CD4-positive, alpha-beta T cell (primary cell): ENCODE results near the gene CRACR2A. TPM values are rescaled to one million over a fixed set of nuclear protein-coding genes. Genes with fewer than 3 reads are reported as not detected.

Experiments used
- ATAC-seq: fragments of 200-7000 bp; cut with Tn5 transposase; one replicate; pipeline ENCODE4 v1.10.0; 2022; ENCODE audit warnings: mild to moderate bottlenecking; ENCODE audit not compliant: poor library complexity
- CTCF ChIA-PET: fragments of 350-600 bp; sonication (Branson Sonifier 250); formaldehyde crosslinking; loops from one replicate; lab custom pipeline; 2021; ENCODE audit warnings: antibody characterized with exemption, inconsistent platforms; lab: Charles Lee
- POLR2A ChIA-PET: fragments of 350-600 bp; sonication (Branson Sonifier 250); formaldehyde crosslinking; loops from one replicate; lab custom pipeline; 2021; ENCODE audit warnings: antibody characterized with exemption, inconsistent platforms; lab: Charles Lee
- DNase-seq, 14 experiments: peaks; one replicate each; pipeline ENCODE4 v3.0.0-alpha.2; 2013 to 2020; ENCODE audit warnings: mixed read lengths in 2 of 14
- H3K27ac ChIP-seq, 2 donors: one replicate each; pipeline versions ENCODE4 v1.5.1 to v1.7.0; 2013; ENCODE audit warnings: low read length in 2 of 2, low read depth in 1 of 2, mild to moderate bottlenecking in 1 of 2
- H3K27me3 ChIP-seq, 2 experiments: 1 replicate in 1 of 2; 2 replicates in 1 of 2; pipeline versions ENCODE4 v1.6.1 to v1.7.0; 2013; ENCODE audit warnings: low read length in 2 of 2, control low read depth in 1 of 2, mild to moderate bottlenecking in 1 of 2, moderate library complexity in 1 of 2; ENCODE audit not compliant: insufficient read depth in 2 of 2, control insufficient read depth in 1 of 2
- H3K36me3 ChIP-seq: one replicate; pipeline ENCODE4 v1.6.1; 2013; ENCODE audit warnings: low read length, control low read depth; ENCODE audit not compliant: insufficient read depth
- H3K4me1 ChIP-seq: one replicate; pipeline ENCODE4 v1.6.1; 2013; ENCODE audit warnings: low read length, control low read depth; ENCODE audit not compliant: insufficient read depth
- H3K4me3 ChIP-seq: one replicate; pipeline ENCODE4 v1.5.1; 2013; ENCODE audit warnings: mild to moderate bottlenecking, low read length, moderate library complexity
- H3K9me3 ChIP-seq, 2 experiments: 1 replicate in 1 of 2; 2 replicates in 1 of 2; pipeline versions ENCODE4 v1.6.1 to v1.7.0; 2013; ENCODE audit warnings: low read length in 2 of 2, mild to moderate bottlenecking in 2 of 2, control low read depth in 1 of 2, moderate library complexity in 1 of 2; ENCODE audit not compliant: control insufficient read depth in 1 of 2, insufficient read depth in 1 of 2
- H3K27ac Mint-ChIP-seq: one replicate; pipeline ENCODE4 v1.8.0; 2020; ENCODE audit warnings: mixed read lengths
- H3K27me3 Mint-ChIP-seq: one replicate; pipeline ENCODE4 v1.8.0; 2021; ENCODE audit warnings: mixed read lengths
- H3K36me3 Mint-ChIP-seq: one replicate; pipeline ENCODE4 v1.8.0; 2021; ENCODE audit warnings: low read depth, mixed read lengths
- H3K4me1 Mint-ChIP-seq: one replicate; pipeline ENCODE4 v1.8.0; 2021; ENCODE audit warnings: low read depth, mixed read lengths
- H3K4me3 Mint-ChIP-seq: one replicate; pipeline ENCODE4 v1.8.0; 2020; ENCODE audit warnings: mild to moderate bottlenecking, mixed read lengths
- H3K9me3 Mint-ChIP-seq: one replicate; pipeline ENCODE4 v1.8.0; 2020; ENCODE audit warnings: mixed read lengths
- intact Hi-C, 2 experiments: fragments of 100-400 bp; cut with DNase I in 1 of 2; cut with micrococcal nuclease in 1 of 2; formaldehyde crosslinking; loops; one replicate each; pipeline versions ENCODE4 v1.15.1 to v1.9.0; 2023 to 2025; cut with DNase I, micrococcal nuclease
- total RNA-seq, 174 experiments: library from RNA in 2 of 174; stranded (reverse) in 2 of 174; gene quantifications; one replicate each; pipeline ENCODE4 v1.2.3 and lab custom pipeline; 2021 to 2026
- TF ChIP-seq, protein P1 (sequence below): fragments of 200-600 bp; IDR thresholded peaks from one replicate; pipeline ENCODE4 v1.8.0; 2022; ENCODE audit warnings: antibody characterized with exemption, mild to moderate bottlenecking

Gene CRACR2A
- total RNA-seq, 2 experiments from 2014 or later, result 23.5 to 27.5 TPM

DNA sequence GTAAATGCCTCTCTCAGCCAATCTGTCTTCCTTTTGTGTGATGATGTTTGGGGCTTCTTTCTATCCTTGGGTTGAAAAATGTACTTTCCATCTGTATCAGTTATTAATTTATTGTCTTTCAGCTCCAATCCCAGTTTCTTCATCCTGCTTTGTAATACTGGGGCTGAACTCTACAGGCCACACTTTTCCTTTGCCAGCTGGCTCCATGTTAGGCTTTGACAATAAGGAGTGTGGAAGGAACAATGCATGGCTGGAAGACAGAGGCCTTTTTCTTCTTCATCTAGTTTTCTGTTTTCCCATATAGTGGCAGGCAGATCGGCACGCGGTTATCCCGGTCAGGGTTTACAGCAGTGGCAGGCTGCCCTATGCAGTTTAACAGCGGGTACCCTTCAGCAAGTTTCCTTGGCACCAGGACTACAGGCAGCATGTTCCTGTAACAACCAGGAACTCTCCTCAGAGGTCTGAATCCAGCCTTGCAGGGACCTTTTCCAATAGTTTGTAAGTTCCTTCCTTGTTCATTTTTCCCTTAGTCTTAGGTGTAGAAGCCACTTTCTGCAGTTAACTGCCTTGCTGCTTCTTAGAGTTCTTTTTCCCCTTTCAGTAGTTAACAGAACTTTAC is 38.5 kb upstream of the CRACR2A start:
- H3K4me1 ChIP-seq, result no peaks in the 10 kb centered on the region
- TF ChIP-seq, protein P1, sequence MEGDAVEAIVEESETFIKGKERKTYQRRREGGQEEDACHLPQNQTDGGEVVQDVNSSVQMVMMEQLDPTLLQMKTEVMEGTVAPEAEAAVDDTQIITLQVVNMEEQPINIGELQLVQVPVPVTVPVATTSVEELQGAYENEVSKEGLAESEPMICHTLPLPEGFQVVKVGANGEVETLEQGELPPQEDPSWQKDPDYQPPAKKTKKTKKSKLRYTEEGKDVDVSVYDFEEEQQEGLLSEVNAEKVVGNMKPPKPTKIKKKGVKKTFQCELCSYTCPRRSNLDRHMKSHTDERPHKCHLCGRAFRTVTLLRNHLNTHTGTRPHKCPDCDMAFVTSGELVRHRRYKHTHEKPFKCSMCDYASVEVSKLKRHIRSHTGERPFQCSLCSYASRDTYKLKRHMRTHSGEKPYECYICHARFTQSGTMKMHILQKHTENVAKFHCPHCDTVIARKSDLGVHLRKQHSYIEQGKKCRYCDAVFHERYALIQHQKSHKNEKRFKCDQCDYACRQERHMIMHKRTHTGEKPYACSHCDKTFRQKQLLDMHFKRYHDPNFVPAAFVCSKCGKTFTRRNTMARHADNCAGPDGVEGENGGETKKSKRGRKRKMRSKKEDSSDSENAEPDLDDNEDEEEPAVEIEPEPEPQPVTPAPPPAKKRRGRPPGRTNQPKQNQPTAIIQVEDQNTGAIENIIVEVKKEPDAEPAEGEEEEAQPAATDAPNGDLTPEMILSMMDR, result no peak
- Mint-ChIP-seq H3K4me1 (no peaks in the 10 kb centered on the region), H3K4me3 (no peak overlapping the region), H3K36me3 (peaks cover 37% of the 10 kb centered on the region), H3K27me3 (no peaks in the 10 kb centered on the region), H3K27ac (no peak overlapping the region), H3K9me3 (no peaks in the 10 kb centered on the region)
- intact Hi-C loops, result no loop called here
- no peak overlapping the region for H3K4me3 ChIP-seq
- no peak overlapping the region for H3K27ac ChIP-seq
- no peaks in the 10 kb centered on the region for H3K27me3 ChIP-seq
- no peaks in the 10 kb centered on the region for H3K9me3 ChIP-seq
- CTCF ChIA-PET, result no interaction called here
- DNase-seq, result no peak
- peaks cover 3% of the 10 kb centered on the region for H3K36me3 ChIP-seq
- ATAC-seq, result no peak
- POLR2A ChIA-PET, result no interaction called here

DNA sequence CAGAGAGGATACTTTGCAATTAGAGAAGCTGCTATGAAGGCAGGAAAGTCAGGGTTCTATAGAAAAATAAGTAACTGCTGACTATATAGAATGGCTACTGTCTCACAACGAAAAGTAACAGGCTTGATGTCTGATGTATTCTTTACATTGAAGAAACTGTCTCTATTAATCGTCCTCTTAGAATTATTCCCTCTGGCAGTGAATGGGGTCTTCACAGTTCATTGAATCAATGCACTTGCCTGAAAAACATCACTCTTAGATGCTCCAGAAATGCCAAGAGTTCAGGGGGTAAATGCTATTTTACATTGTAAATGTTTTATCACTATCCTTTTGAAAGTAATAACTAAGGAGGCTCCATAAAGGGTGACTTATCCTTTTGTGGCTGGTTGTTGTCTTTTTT is 37.7 kb upstream of the CRACR2A start:
- peaks cover 33% of the 10 kb centered on the region for H3K36me3 Mint-ChIP-seq
- no peaks in the 10 kb centered on the region for H3K27me3 ChIP-seq

DNA sequence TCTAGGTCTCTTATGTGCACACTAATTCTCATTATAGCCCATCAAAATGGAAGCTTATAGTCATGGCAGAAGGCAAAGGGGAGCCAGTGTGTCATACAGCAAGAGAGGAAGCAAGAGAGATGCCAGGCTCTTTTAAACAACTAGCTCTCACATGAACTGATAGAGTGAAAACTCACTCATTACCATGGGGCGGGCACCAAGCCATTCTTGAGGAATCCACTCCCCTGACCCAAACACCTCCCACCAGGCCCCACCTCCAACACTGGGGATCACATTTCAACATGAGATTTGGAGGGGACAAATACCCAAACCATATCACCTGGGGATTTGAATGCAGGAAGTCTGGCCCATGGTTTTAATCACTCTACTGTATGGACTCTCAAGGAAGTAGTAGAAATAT is 36.9 kb upstream of the CRACR2A start:
- H3K27me3 ChIP-seq, result no peaks in the 10 kb centered on the region
- TF ChIP-seq, protein P1, result no peak
- ChIA-PET CTCF (interaction anchor here (0.6 to 1.4 kb wide), 3 partner anchors 13 to 476 kb away, joined by 3 read pairs; no protein-coding TSS in a partner anchor), POLR2A (no interaction called here)
- Mint-ChIP-seq H3K4me3 (no peak overlapping the region), H3K27me3 (no peaks in the 10 kb centered on the region), H3K36me3 (peaks cover 33% of the 10 kb centered on the region), H3K4me1 (no peaks in the 10 kb centered on the region), H3K27ac (no peak overlapping the region), H3K9me3 (no peaks in the 10 kb centered on the region)
- no peaks in the 10 kb centered on the region for H3K9me3 ChIP-seq
- peaks cover 3% of the 10 kb centered on the region for H3K36me3 ChIP-seq
- H3K4me1 ChIP-seq, result no peaks in the 10 kb centered on the region
- ATAC-seq, result no peak
- no peak for DNase-seq
- intact Hi-C loops, result no loop called here
- no peak overlapping the region for H3K27ac ChIP-seq
- H3K4me3 ChIP-seq, result no peak overlapping the region

More for the DNA sequence above, 37.7 kb upstream of the CRACR2A start:
- intact Hi-C loops, result no loop called here
- H3K27me3 Mint-ChIP-seq, result no peaks in the 10 kb centered on the region
- no peaks in the 10 kb centered on the region for H3K9me3 ChIP-seq
- H3K4me3 ChIP-seq, result no peak overlapping the region
- H3K4me1 Mint-ChIP-seq, result no peaks in the 10 kb centered on the region
- no peak overlapping the region for H3K4me3 Mint-ChIP-seq
- ATAC-seq (no peak), DNase-seq (no peak)
- no peaks in the 10 kb centered on the region for H3K4me1 ChIP-seq
- no peak overlapping the region for H3K27ac ChIP-seq
- CTCF ChIA-PET, result interaction anchor here (1.4 kb wide), 1 partner anchor 13 kb away, joined by 3 read pairs; no protein-coding TSS in a partner anchor
- H3K9me3 Mint-ChIP-seq, result no peaks in the 10 kb centered on the region
- POLR2A ChIA-PET, result no interaction called here
- TF ChIP-seq, protein P1, result no peak
- H3K27ac Mint-ChIP-seq, result no peak overlapping the region
- H3K36me3 ChIP-seq, result peaks cover 3% of the 10 kb centered on the region
